ENCODE results near the gene SCOC. TPM values are rescaled to one million over a fixed set of nuclear protein-coding genes. Genes with fewer than 3 reads are reported as not detected.

SCOC gene
- total RNA-seq, 4 donors from 2014 or later: 30.7 to 77.1 (median 47.2) TPM

DNA sequence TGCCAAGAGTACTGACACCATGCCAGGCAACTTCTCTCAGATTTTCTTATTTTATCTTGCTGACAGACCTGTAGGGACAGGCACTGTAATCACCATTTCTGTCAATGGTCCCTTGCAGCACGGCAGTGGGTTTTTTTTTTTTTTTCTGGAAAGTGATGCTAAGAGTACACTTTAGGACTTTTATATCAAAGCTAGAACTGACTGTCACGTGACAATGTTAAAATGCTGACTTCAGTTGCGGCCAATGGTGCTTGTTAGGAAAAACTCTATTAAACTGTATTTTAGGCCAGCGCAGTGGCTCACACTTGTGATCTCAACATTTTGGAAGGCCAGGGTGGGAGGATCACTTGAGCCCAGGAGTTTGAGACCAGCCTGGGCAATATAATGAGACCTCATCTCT lies 12.3 kb upstream of the SCOC start:
- TF ChIP-seq, protein P1, sequence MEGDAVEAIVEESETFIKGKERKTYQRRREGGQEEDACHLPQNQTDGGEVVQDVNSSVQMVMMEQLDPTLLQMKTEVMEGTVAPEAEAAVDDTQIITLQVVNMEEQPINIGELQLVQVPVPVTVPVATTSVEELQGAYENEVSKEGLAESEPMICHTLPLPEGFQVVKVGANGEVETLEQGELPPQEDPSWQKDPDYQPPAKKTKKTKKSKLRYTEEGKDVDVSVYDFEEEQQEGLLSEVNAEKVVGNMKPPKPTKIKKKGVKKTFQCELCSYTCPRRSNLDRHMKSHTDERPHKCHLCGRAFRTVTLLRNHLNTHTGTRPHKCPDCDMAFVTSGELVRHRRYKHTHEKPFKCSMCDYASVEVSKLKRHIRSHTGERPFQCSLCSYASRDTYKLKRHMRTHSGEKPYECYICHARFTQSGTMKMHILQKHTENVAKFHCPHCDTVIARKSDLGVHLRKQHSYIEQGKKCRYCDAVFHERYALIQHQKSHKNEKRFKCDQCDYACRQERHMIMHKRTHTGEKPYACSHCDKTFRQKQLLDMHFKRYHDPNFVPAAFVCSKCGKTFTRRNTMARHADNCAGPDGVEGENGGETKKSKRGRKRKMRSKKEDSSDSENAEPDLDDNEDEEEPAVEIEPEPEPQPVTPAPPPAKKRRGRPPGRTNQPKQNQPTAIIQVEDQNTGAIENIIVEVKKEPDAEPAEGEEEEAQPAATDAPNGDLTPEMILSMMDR (IDR thresholded peaks at IDR 0.05; ENCODE audit: low read depth): no peak

DNA sequence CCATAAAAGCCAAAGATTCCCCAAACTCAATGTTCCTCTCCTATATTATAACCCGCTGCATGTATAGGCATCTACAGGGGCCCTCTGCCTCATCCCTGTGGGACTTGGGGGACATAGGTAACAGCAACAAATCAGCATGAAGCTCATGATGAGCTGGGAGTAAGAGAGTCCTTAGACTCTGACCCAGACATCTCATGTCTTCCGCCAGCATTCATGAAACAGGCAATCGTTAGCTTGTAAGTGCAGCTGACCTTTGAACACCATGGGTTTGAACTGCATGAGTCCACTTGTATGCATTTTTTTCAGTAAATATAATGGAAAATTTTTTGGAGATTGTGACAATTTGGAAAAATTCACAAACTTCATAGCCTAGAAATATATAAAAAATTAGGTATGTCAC lies 10.4 kb upstream of the SCOC start:
- TF ChIP-seq, protein P1 (IDR thresholded peaks at IDR 0.05; ENCODE audit: low read depth): no peak

DNA sequence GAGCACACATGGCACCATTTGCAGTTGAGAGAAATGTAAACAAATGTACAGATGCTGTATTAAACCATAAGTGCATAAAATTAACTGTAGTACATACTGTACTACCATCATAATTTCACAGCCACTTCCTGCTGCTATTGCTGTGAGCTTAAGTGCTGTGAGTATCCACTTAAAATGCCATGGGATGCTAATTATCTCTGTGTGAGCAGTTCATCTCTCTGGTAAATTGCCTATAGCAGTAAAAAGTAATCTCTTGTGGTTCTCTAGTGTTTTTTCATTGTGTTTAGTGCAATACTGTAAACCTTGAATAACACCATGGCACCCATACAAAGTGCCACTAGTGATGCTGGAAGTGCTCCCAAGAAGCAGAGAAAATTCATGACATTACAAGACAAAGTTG lies 9.9 kb upstream of the SCOC start:
- TF ChIP-seq, protein P1 (IDR thresholded peaks at IDR 0.05; ENCODE audit: low read depth): no peak

DNA sequence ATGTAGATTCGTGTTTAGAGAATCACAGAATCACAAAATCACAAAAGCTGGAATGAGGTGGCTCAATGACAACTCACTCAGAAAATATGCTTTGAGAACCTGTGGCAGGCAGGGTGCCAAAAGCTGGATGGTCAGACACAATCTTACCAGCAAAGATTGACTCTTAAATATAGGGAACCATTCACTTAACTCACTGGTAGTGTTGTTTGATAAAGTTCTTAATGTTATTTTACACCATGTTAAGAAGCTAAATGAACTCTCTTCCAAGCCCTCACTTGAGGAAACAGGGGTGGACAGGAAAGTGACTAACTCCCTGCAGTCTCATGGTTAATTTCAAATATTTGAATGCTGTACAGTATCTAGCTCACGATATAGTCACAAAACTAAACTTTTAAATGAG lies 5.7 kb upstream of the SCOC start:
- TF ChIP-seq, protein P1 (IDR thresholded peaks at IDR 0.05; ENCODE audit: low read depth): no peak

DNA sequence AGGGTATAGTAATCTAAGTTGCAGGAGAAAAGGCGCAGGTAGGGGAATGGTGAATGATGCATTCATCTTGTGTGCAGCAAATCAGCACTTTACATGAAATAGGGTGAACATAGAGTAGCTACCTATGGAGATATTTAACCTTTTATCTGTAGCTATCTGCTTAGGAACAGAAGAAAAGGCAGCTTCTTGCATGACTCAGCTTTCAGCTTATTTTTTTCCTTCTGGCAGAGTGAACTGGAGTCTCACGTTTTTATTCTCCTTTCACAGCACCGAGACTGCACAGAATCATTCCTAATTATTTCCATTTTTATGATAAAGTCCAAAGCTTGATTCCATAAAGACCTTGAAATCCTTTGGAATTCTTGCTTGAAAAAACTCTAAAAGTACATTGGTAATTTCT lies 4.8 kb upstream of the SCOC start:
- TF ChIP-seq, protein P1 (IDR thresholded peaks at IDR 0.05; ENCODE audit: low read depth): no peak

DNA sequence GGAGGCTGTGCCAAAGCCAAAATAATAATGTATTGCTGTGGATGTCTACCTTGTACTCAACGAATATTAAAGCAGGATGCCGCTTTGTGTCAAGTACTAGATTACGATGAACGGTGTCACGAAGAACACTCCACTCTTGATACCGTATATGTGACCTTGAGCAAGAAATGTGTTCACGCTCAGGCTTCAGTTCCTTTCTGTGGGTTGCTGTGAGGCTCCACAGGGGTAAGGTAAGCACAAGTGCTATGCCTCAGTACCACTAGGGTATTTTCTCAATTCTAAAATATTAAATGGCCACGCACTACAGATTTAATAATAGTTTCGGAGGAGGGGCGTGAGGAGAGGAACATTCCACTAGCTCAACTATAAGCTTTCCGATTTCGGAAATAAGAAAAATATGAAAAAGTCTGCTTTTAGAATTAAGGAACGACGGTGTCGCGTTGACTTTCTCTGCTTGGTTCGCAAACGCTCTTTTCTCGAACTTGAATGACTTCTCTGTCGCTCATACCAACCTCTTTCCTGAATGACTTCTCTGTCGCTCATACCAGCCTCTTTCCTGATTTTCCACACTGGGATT lies 607 bp upstream of the SCOC start:
- TF ChIP-seq, protein P1 (IDR thresholded peaks at IDR 0.05; ENCODE audit: low read depth): no peak

DNA sequence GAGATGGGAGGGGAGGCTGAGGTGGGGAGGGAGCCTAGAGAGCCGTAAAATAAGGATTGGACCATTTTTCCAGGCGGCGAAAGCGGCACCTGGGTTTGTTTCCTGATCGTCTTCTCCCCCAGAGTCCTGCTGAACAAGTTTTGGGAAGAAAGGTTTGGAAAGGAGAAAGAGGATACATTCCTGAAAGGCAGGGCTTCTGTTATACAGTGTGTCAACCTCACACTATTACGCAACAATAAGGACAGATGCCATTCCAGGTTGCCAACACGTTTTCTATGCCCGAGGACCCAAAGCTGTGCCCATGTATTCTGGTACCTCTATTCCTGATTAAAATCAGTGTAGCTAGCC lies 658 bp downstream of the SCOC start:
- TF ChIP-seq, protein P1 (IDR thresholded peaks at IDR 0.05; ENCODE audit: low read depth): no peak

All from subcutaneous adipose tissue (tissue), 4 donors.